Liver (tissue), 9 donors: ENCODE measurements around the gene BSN. TPM values are rescaled to one million over a fixed set of nuclear protein-coding genes. Genes with fewer than 3 reads are reported as not detected.

Experiments
- DNase-seq: peaks from one replicate; pipeline ENCODE4 v3.0.0-alpha.2; 2017; ENCODE audit warnings: low spot score
- H3K27ac ChIP-seq, 2 donors: one replicate each; pipeline ENCODE4 v1.7.0; 2013; ENCODE audit warnings: inconsistent platforms in 2 of 2, low read length in 2 of 2, control low read depth in 1 of 2, low read depth in 1 of 2, mild to moderate bottlenecking in 1 of 2
- H3K27me3 ChIP-seq, 4 donors: one replicate each; pipeline versions ENCODE4 v1.6.1 to v1.7.0; 2013; ENCODE audit warnings: low read length in 3 of 4, inconsistent platforms in 1 of 4, mild to moderate bottlenecking in 1 of 4, moderate library complexity in 1 of 4; ENCODE audit not compliant: control insufficient read depth in 4 of 4, insufficient read depth in 4 of 4
- H3K36me3 ChIP-seq, 4 donors: one replicate each; pipeline versions ENCODE4 v1.6.1 to v1.7.0; 2013; ENCODE audit warnings: low read length in 3 of 4, mild to moderate bottlenecking in 3 of 4, low read depth in 1 of 4, moderate library complexity in 1 of 4; ENCODE audit not compliant: control insufficient read depth in 4 of 4, insufficient read depth in 3 of 4
- H3K4me1 ChIP-seq, 4 donors: one replicate each; pipeline versions ENCODE4 v1.6.1 to v1.7.0; 2013; ENCODE audit warnings: low read length in 3 of 4, mild to moderate bottlenecking in 3 of 4, moderate library complexity in 1 of 4; ENCODE audit not compliant: control insufficient read depth in 4 of 4, insufficient read depth in 4 of 4
- H3K4me3 ChIP-seq, 3 donors: one replicate each; pipeline versions ENCODE4 v1.6.1 to v1.7.0; 2013; ENCODE audit warnings: low read length in 3 of 3, control low read depth in 1 of 3, low read depth in 1 of 3, mild to moderate bottlenecking in 1 of 3
- H3K9ac ChIP-seq, 2 donors: one replicate each; pipeline ENCODE4 v1.7.0; 2013; ENCODE audit warnings: low read length in 2 of 2, mild to moderate bottlenecking in 2 of 2, moderate library complexity in 2 of 2, control low read depth in 1 of 2, low read depth in 1 of 2
- H3K9me3 ChIP-seq, 4 donors: one replicate each; pipeline versions ENCODE4 v1.6.1 to v1.7.0; 2013; ENCODE audit warnings: low read length in 3 of 4; ENCODE audit not compliant: control insufficient read depth in 4 of 4
- ATF3 ChIP-seq: IDR thresholded peaks from 2 replicates; pipeline ENCODE4 v1.6.1; 2016; ENCODE audit warnings: antibody characterized with exemption
- CTCF ChIP-seq: fragments of 150-350 bp; IDR thresholded peaks from 2 replicates; pipeline ENCODE4 v1.5.1; 2017; ENCODE audit warnings: improper control_type of control experiment, low read depth, low read length; ENCODE audit not compliant: missing input control
- EGR1 ChIP-seq, 2 donors: IDR thresholded peaks; 2 replicates each; pipeline ENCODE4 v1.6.1; 2016 to 2018; ENCODE audit warnings: antibody characterized with exemption in 2 of 2, low read depth in 2 of 2
- FOXA1 ChIP-seq: IDR thresholded peaks from 2 replicates; pipeline ENCODE4 v1.6.1; 2016; ENCODE audit warnings: antibody characterized with exemption
- FOXA2 ChIP-seq: IDR thresholded peaks from 2 replicates; pipeline ENCODE4 v1.6.1; 2016; ENCODE audit warnings: antibody characterized with exemption
- GABPA ChIP-seq, 2 donors: IDR thresholded peaks in 1 of 2; conservative IDR thresholded peaks in 1 of 2; 2 replicates each; pipeline ENCODE4 v1.6.1; 2016; ENCODE audit warnings: antibody characterized with exemption in 2 of 2, mild to moderate bottlenecking in 1 of 2, moderate library complexity in 1 of 2
- HNF4A ChIP-seq, 2 donors: conservative IDR thresholded peaks; 2 replicates each; pipeline ENCODE4 v1.6.1; 2016; ENCODE audit warnings: antibody characterized with exemption in 2 of 2, mild to moderate bottlenecking in 2 of 2
- HNF4G ChIP-seq: IDR thresholded peaks from 2 replicates; pipeline ENCODE4 v1.6.1; 2016; ENCODE audit warnings: antibody characterized with exemption
- JUND ChIP-seq, 2 donors: IDR thresholded peaks; 2 replicates each; pipeline ENCODE4 v1.6.1; 2016; ENCODE audit warnings: antibody characterized with exemption in 2 of 2
- MAX ChIP-seq: IDR thresholded peaks from 2 replicates; pipeline ENCODE4 v1.6.1; 2016; ENCODE audit warnings: antibody characterized with exemption
- NR2F2 ChIP-seq: IDR thresholded peaks from 2 replicates; pipeline ENCODE4 v1.6.1; 2016; ENCODE audit warnings: antibody characterized with exemption
- RAD21 ChIP-seq, 2 donors: IDR thresholded peaks; 2 replicates each; pipeline ENCODE4 v1.6.1; 2016; ENCODE audit warnings: antibody characterized with exemption in 2 of 2, mild to moderate bottlenecking in 2 of 2
- REST ChIP-seq: IDR thresholded peaks from 2 replicates; pipeline ENCODE4 v1.6.1; 2016; ENCODE audit warnings: antibody characterized with exemption, mild to moderate bottlenecking
- RXRA ChIP-seq, 2 donors: IDR thresholded peaks; 2 replicates each; pipeline ENCODE4 v1.6.1; 2017 to 2018; ENCODE audit warnings: antibody characterized with exemption in 2 of 2, mild to moderate bottlenecking in 1 of 2
- SP1 ChIP-seq: IDR thresholded peaks from 2 replicates; pipeline ENCODE4 v1.6.1; 2018; ENCODE audit warnings: antibody characterized with exemption, mild to moderate bottlenecking
- TAF1 ChIP-seq: conservative IDR thresholded peaks from 2 replicates; pipeline ENCODE4 v1.6.1; 2016; ENCODE audit warnings: antibody characterized with exemption, mild to moderate bottlenecking
- YY1 ChIP-seq: IDR thresholded peaks from 2 replicates; pipeline ENCODE4 v1.6.1; 2016; ENCODE audit warnings: antibody characterized with exemption, mild to moderate bottlenecking
- ZBTB33 ChIP-seq: IDR thresholded peaks from 2 replicates; pipeline ENCODE4 v1.6.1; 2016; ENCODE audit warnings: antibody characterized with exemption
- WGBS: extraction: QIAGEN DNeasy Blood & Tissue Kit; methylation state at CpG from one replicate; pipeline ENCODE4 v1.1.7; 2013; 5-methylcytosine and 5-hydroxymethylcytosine counted together
- polyA plus RNA-seq, 2 donors: library from polyadenylated mRNA; stranded (reverse) in 1 of 2; unstranded in 1 of 2; fragments of 200-250 nt in 1 of 2; fragments of >200 nt in 1 of 2; fragmentation: Nextera tagmentation in 1 of 2; extraction: Ambion mirVana in 1 of 2; gene quantifications; one replicate each; pipeline versions ENCODE4 v1.2.1 to v1.2.3, GENCODE V29; 2013 to 2015
- total RNA-seq, 2 donors: library from RNA; depleted of rRNA; stranded (reverse); fragments of >200 nt; gene quantifications; one replicate each; pipeline ENCODE4 v1.2.3, GENCODE V29; 2014
- donor health status: healthy.
- donor health status: healthy.
- donor health status: healthy.
- donor health status: healthy.
- donor health status: healthy.

Gene BSN
- total and polyA plus RNA-seq, 4 donors = 0.32 to 0.67 (median 0.40) TPM

GRCh38 chr3:49629866-49630265 lies 75.6 kb downstream of the BSN start:
- TF ChIP-seq CTCF (no peak), FOXA2 (no peak), RAD21 (IDR thresholded peaks at IDR 0.05) (no peak), ZBTB33 (no peak), TAF1 (no peak), HNF4A (conservative IDR thresholded peaks at IDR 0.05) (no peak), ATF3 (no peak), HNF4G (no peak), GABPA (IDR thresholded peaks at IDR 0.05 in 1 of 2, conservative IDR thresholded peaks at IDR 0.05 in 1 of 2) (no peak), EGR1 (IDR thresholded peaks at IDR 0.05; ENCODE audit: low read depth in 2 of 2) (no peak), SP1 (no peak), YY1 (no peak)
- H3K9me3 ChIP-seq = no peaks in the 10 kb centered on the region
- no peaks in the 10 kb centered on the region for H3K4me1 ChIP-seq
- H3K27ac ChIP-seq = no peak overlapping the region
- no peak overlapping the region for H3K4me3 ChIP-seq
- H3K9ac ChIP-seq = no peak overlapping the region
- peaks cover 0 to 4% (median 0%) of the 10 kb centered on the region in 4 donors for H3K36me3 ChIP-seq
- DNase-seq = no peak
- WGBS = 93% methylated on average over 6 of the region's 6 CpGs
- H3K27me3 ChIP-seq = no peaks in the 10 kb centered on the region

GRCh38 chr3:49630784-49631183 lies 76.5 kb downstream of the BSN start:
- Histone ChIP-seq H3K9ac (no peak overlapping the region), H3K27ac (no peak overlapping the region), H3K9me3 (no peaks in the 10 kb centered on the region), H3K36me3 (peaks cover 0 to 4% (median 0%) of the 10 kb centered on the region in 4 donors), H3K4me1 (no peaks in the 10 kb centered on the region), H3K4me3 (no peak overlapping the region), H3K27me3 (no peaks in the 10 kb centered on the region)
- 98% methylated on average over 1 of the region's 1 CpG for WGBS
- TF ChIP-seq REST (no peak), EGR1 (IDR thresholded peaks at IDR 0.05; ENCODE audit: low read depth in 2 of 2) (no peak), JUND (IDR thresholded peaks at IDR 0.05) (no peak), ATF3 (no peak), RXRA (IDR thresholded peaks at IDR 0.05) (no peak), MAX (no peak), HNF4A (conservative IDR thresholded peaks at IDR 0.05) (no peak), GABPA (IDR thresholded peaks at IDR 0.05 in 1 of 2, conservative IDR thresholded peaks at IDR 0.05 in 1 of 2) (no peak), HNF4G (no peak), CTCF (no peak), ZBTB33 (no peak), FOXA1 (no peak), RAD21 (IDR thresholded peaks at IDR 0.05) (no peak), SP1 (no peak), TAF1 (no peak), FOXA2 (no peak), YY1 (no peak), NR2F2 (no peak)
- DNase-seq = no peak
